Neural cell (in vitro differentiated cells): ENCODE results near the gene DCX.
A peak's percentile ranks its signal among the peaks of the same experiment; 100 is the strongest.

Experiments
- EZH2 ChIP-seq: fragments of 200-600, 300-800 bp; shearing (Covaris generic), sonication (generic); IDR thresholded peaks from 2 replicates; pipeline ENCODE4 v1.6.1; 2014; ENCODE audit warnings: antibody characterized with exemption, low read length, borderline replicate concordance, mild to moderate bottlenecking; ENCODE audit not compliant: insufficient read depth, poor library complexity, severe bottlenecking
- POLR2AphosphoS5 ChIP-seq: IDR thresholded peaks from 2 replicates; pipeline ENCODE4 v1.6.1; 2012
- REST ChIP-seq: IDR thresholded peaks from 2 replicates; pipeline ENCODE4 v1.6.1; 2012; ENCODE audit warnings: borderline replicate concordance

GRCh38 chrX:111254896-111255693, 156.9 kb downstream of the DCX start:
- TF ChIP-seq EZH2 (no peak), POLR2AphosphoS5 (peak; percentile 67), REST (peak; percentile 94)
